Measurements from ENCODE around the gene LDHD. TPM values are rescaled to one million over a fixed set of nuclear protein-coding genes. Genes with fewer than 3 reads are reported as not detected.

LDHD gene
- total and polyA plus RNA-seq, 9 of the 15 experiments (the other 6 are each of a cell fraction or from before 2014, with no cell fraction given) = 0.19 to 0.86 (median 0.54) TPM; not detected in 3

DNA sequence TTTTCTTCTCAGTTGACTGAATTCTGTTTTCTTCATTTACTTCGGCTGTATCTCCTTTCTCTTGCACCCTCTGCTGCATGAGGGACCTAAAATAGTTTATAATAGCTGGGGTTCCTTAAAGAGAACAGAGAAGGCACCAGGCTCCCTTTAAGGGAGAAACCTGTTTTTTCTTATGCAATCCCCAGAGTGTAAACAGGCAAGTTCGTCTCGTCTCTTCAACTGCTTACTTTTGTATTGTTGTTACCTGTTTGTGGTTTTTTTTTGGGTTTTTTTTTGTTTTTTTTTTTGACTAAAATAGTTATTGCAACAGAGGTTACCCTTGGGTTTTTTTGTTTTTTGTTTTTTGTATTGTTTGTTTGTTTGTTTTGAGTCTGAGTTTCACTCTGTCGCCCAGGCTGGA lies 3.7 kb upstream of the LDHD start:
- FAIRE-seq (peak; percentile 19), ATAC-seq (no peak), DNase-seq (ENCODE audit: extremely low read depth in 1 of 4, low spot score in 3 of 4) (no peak)
- H3K4me2 ChIP-seq (ENCODE audit: insufficient read depth, low read length) = no peak overlapping the region
- in situ Hi-C loops (cut with MboI) (no loop called here), intact Hi-C loops (cut with micrococcal nuclease) (no loop called here)
- WGBS (ENCODE audit: insufficient coverage, low coverage, missing lambda C conversion rate) = 67% methylated on average over 4 of the region's 4 CpGs
- no peaks in the 10 kb centered on the region for H3K79me2 ChIP-seq (ENCODE audit: control insufficient read depth, insufficient read depth, low read length)
- no peak for TF ChIP-seq NBN (IDR thresholded peaks at IDR 0.05; ENCODE audit: low read depth)
- TF ChIP-seq NR2C2 (CRISPR knock-in tag; IDR thresholded peaks at IDR 0.05) = no peak
- TF ChIP-seq NR2C2 (tag; IDR thresholded peaks at IDR 0.05) = no peak
- no peak for TF ChIP-seq NR4A1 (CRISPR knock-in tag; IDR thresholded peaks at IDR 0.05)
- no peak for TF ChIP-seq NR4A1 (tag; IDR thresholded peaks at IDR 0.05)
- peaks cover 4 to 15% of the 10 kb centered on the region in 2 experiments; a peak in 4 of 5 replicates for H3K4me1 ChIP-seq (replicated peaks in 1 of 2; ENCODE audit: control insufficient read depth in 2 of 2, insufficient read depth in 2 of 2, low read length in 2 of 2)
- H3K27ac ChIP-seq (ENCODE audit: extremely low read depth, low read depth, low read length) = no peak overlapping the region
- H2AFZ ChIP-seq (ENCODE audit: low read depth, low read length) = no peak overlapping the region
- H3K9me3 ChIP-seq (replicated peaks; ENCODE audit: control insufficient read depth, insufficient read depth, low read depth, low read length) = peaks cover 6% of the 10 kb centered on the region; the same call in 1 of the 2 replicates
- CTCF ChIA-PET (ENCODE audit: low intra/inter-chr PET ratio) = no interaction called here
- no peaks in the 10 kb centered on the region for H3K36me3 ChIP-seq (ENCODE audit: control insufficient read depth, insufficient read depth, low read length)
- no peaks in the 10 kb centered on the region for H3K27me3 ChIP-seq (ENCODE audit: control insufficient read depth in 2 of 2, insufficient read depth in 2 of 2, low read length in 2 of 2)
- no peak overlapping the region for H3K4me3 ChIP-seq
- BruUV-seq (replicated peaks) = no TSS peak
- POLR2A ChIA-PET = no interaction called here
- no peaks in the 10 kb centered on the region for H3K9me1 ChIP-seq (ENCODE audit: control insufficient read depth, insufficient read depth, low read length)
- no peaks in the 10 kb centered on the region for H4K20me1 ChIP-seq (replicated peaks; ENCODE audit: control insufficient read depth, insufficient read depth, low read length)
- H3K9ac ChIP-seq (ENCODE audit: insufficient read depth in 1 of 2, low read depth in 2 of 2, low read length in 2 of 2) = no peak overlapping the region

DNA sequence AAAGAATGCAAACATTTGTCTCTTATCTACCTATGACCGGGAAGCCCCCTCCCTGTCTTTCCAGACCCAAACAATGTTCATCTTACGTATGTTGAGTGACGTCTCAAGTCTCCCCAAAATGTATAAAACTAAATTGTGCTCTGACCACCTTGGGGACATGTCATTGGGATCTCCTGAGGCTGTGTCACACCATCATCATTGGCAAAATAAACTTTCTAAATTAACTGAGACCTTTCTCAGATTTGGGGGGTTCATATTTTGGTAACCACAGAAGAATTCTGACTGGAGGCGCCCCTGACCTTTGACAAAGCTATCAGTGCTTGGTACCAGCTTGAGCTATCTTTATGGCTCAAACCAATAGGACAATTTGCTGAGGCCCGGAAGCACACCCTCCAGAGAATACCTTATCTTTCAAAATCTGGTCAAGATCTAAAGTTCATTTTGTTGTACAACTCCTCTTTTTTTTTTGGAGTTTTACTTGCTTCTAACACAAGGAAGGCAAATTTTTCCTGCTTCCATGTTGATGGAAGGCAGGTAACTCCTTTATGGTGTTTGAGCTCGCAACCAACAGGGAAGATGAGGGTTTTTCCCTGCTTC lies 2.5 kb upstream of the LDHD start:
- Histone ChIP-seq H3K9ac (ENCODE audit: insufficient read depth in 1 of 2, low read depth in 2 of 2, low read length in 2 of 2) (no peak overlapping the region), H3K9me3 (replicated peaks; ENCODE audit: control insufficient read depth, insufficient read depth, low read depth, low read length) (peaks cover 6% of the 10 kb centered on the region; the same call in 1 of the 2 replicates), H3K4me1 (replicated peaks in 1 of 2; ENCODE audit: control insufficient read depth in 2 of 2, insufficient read depth in 2 of 2, low read length in 2 of 2) (peaks cover 4 to 27% of the 10 kb centered on the region in 2 experiments; a peak in 4 of 5 replicates), H3K4me3 (no peak overlapping the region), H3K9me1 (ENCODE audit: control insufficient read depth, insufficient read depth, low read length) (no peaks in the 10 kb centered on the region), H3K36me3 (ENCODE audit: control insufficient read depth, insufficient read depth, low read length) (no peaks in the 10 kb centered on the region), H3K79me2 (ENCODE audit: control insufficient read depth, insufficient read depth, low read length) (no peaks in the 10 kb centered on the region), H4K20me1 (replicated peaks; ENCODE audit: control insufficient read depth, insufficient read depth, low read length) (no peaks in the 10 kb centered on the region), H3K27me3 (ENCODE audit: control insufficient read depth in 2 of 2, insufficient read depth in 2 of 2, low read length in 2 of 2) (no peaks in the 10 kb centered on the region), H2AFZ (ENCODE audit: low read depth, low read length) (no peak overlapping the region), H3K27ac (ENCODE audit: extremely low read depth, low read depth, low read length) (no peak overlapping the region), H3K4me2 (ENCODE audit: insufficient read depth, low read length) (no peak overlapping the region)
- ChIA-PET CTCF (ENCODE audit: low intra/inter-chr PET ratio) (no interaction called here), POLR2A (no interaction called here)
- ATAC-seq (no peak), FAIRE-seq (peak; percentile 23), DNase-seq (ENCODE audit: extremely low read depth in 1 of 4, low spot score in 3 of 4) (no peak)
- no TSS peak for BruUV-seq (replicated peaks)
- 48% methylated on average over 6 of the region's 6 CpGs for WGBS (ENCODE audit: insufficient coverage, low coverage, missing lambda C conversion rate)
- intact Hi-C loops (cut with micrococcal nuclease) = no loop called here
- in situ Hi-C loops (cut with MboI) = no loop called here
- TF ChIP-seq, protein P1, sequence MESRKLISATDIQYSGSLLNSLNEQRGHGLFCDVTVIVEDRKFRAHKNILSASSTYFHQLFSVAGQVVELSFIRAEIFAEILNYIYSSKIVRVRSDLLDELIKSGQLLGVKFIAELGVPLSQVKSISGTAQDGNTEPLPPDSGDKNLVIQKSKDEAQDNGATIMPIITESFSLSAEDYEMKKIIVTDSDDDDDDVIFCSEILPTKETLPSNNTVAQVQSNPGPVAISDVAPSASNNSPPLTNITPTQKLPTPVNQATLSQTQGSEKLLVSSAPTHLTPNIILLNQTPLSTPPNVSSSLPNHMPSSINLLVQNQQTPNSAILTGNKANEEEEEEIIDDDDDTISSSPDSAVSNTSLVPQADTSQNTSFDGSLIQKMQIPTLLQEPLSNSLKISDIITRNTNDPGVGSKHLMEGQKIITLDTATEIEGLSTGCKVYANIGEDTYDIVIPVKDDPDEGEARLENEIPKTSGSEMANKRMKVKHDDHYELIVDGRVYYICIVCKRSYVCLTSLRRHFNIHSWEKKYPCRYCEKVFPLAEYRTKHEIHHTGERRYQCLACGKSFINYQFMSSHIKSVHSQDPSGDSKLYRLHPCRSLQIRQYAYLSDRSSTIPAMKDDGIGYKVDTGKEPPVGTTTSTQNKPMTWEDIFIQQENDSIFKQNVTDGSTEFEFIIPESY (CRISPR knock-in tag; IDR thresholded peaks at IDR 0.05) = no peak
- TF ChIP-seq C11orf30 (IDR thresholded peaks at IDR 0.05; ENCODE audit: low read depth) (no peak), MYNN (IDR thresholded peaks at IDR 0.05) (no peak), MYNN (CRISPR knock-in tag; IDR thresholded peaks at IDR 0.05) (no peak), NR2C2 (CRISPR knock-in tag; IDR thresholded peaks at IDR 0.05) (no peak), NR2C2 (tag; IDR thresholded peaks at IDR 0.05) (no peak), POLR2B (IDR thresholded peaks at IDR 0.05; ENCODE audit: low read depth, partially characterized antibody) (no peak)
- TF ChIP-seq, protein P2, sequence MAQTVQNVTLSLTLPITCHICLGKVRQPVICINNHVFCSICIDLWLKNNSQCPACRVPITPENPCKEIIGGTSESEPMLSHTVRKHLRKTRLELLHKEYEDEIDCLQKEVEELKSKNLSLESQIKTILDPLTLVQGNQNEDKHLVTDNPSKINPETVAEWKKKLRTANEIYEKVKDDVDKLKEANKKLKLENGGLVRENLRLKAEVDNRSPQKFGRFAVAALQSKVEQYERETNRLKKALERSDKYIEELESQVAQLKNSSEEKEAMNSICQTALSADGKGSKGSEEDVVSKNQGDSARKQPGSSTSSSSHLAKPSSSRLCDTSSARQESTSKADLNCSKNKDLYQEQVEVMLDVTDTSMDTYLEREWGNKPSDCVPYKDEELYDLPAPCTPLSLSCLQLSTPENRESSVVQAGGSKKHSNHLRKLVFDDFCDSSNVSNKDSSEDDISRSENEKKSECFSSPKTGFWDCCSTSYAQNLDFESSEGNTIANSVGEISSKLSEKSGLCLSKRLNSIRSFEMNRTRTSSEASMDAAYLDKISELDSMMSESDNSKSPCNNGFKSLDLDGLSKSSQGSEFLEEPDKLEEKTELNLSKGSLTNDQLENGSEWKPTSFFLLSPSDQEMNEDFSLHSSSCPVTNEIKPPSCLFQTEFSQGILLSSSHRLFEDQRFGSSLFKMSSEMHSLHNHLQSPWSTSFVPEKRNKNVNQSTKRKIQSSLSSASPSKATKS (CRISPR knock-in tag; IDR thresholded peaks at IDR 0.05) = no peak
